SIG-M5 (cell line): ENCODE measurements around the gene KCNIP3.
A peak's percentile ranks its signal among the peaks of the same experiment; 100 is the strongest.
"Not testable (repeated sequence)": the region's sequence is repeated elsewhere in the genome, so short reads cannot be mapped to it uniquely, and the experiment has no call there.

Experiments used
- DNase-seq: peaks from one replicate; lab custom pipeline; 2025; lab: John Stamatoyannopoulos, UW

KCNIP3 gene

GRCh38 chr2:95383635-95384027 lies 86.5 kb downstream of the KCNIP3 start:
- DNase-seq = no peak

- DNase-seq = no peak
These were observed 87.9 kb downstream of the KCNIP3 start for GRCh38 chr2:95384854-95385569.

- no peak for DNase-seq
These were observed 88.4 kb downstream of the KCNIP3 start for GRCh38 chr2:95385570-95385984.

GRCh38 chr2:95386031-95386430 lies 88.9 kb downstream of the KCNIP3 start:
- DNase-seq = no peak

GRCh38 chr2:95387358-95387757 lies 90.2 kb downstream of the KCNIP3 start:
- no peak for DNase-seq

GRCh38 chr2:95388091-95388692 lies 91.0 kb downstream of the KCNIP3 start:
- no peak for DNase-seq

GRCh38 chr2:95388856-95389244 lies 91.7 kb downstream of the KCNIP3 start:
- DNase-seq = no peak

GRCh38 chr2:95389245-95390119 lies 92.3 kb downstream of the KCNIP3 start:
- no peak for DNase-seq

GRCh38 chr2:95390272-95390880 lies 93.2 kb downstream of the KCNIP3 start:
- no peak for DNase-seq

- DNase-seq = no peak
These were observed 93.8 kb downstream of the KCNIP3 start for GRCh38 chr2:95390881-95391321.

- DNase-seq = no peak
These were observed 94.6 kb downstream of the KCNIP3 start for GRCh38 chr2:95391641-95392310.

GRCh38 chr2:95392320-95392719 lies 95.2 kb downstream of the KCNIP3 start:
- no peak for DNase-seq

- no peak for DNase-seq
These were observed 95.7 kb downstream of the KCNIP3 start for GRCh38 chr2:95392730-95393455.

- no peak for DNase-seq
These were observed 96.8 kb downstream of the KCNIP3 start for GRCh38 chr2:95393901-95394300.

- DNase-seq = no peak
These were observed 101.9 kb downstream of the KCNIP3 start for GRCh38 chr2:95399061-95399460.

GRCh38 chr2:95401480-95401879 lies 104.3 kb downstream of the KCNIP3 start:
- no peak for DNase-seq

- DNase-seq = not testable (repeated sequence)
These were observed 104.8 kb downstream of the KCNIP3 start for GRCh38 chr2:95402004-95402369.

- DNase-seq = peak; percentile 37
These were observed 105.4 kb downstream of the KCNIP3 start, which contains the start of gene FAHD2A for GRCh38 chr2:95402370-95403203. Gene FAHD2A (plus strand): TSS chr2:95402708. CDS start chr2:95405559, 2,851 bp downstream.

GRCh38 chr2:95403204-95403721 lies 106.1 kb downstream of the KCNIP3 start:
- DNase-seq = not testable (repeated sequence)

- not testable (repeated sequence) for DNase-seq
These were observed 106.7 kb downstream of the KCNIP3 start for GRCh38 chr2:95403824-95404223.
